HG03520 (cell line): ENCODE data around the gene AURKA.
"Not testable (repeated sequence)": the region's sequence is repeated elsewhere in the genome, so short reads cannot be mapped to it uniquely, and the experiment has no call there.

ENCODE experiments used
- ATAC-seq: cut with Tn5 transposase; IDR thresholded peaks from one replicate; pipeline ENCODE4 v1.9.1; 2021; ENCODE audit warnings: mild to moderate bottlenecking, moderate library complexity; ENCODE audit not compliant: unreplicated experiment

The AURKA gene

DNA sequence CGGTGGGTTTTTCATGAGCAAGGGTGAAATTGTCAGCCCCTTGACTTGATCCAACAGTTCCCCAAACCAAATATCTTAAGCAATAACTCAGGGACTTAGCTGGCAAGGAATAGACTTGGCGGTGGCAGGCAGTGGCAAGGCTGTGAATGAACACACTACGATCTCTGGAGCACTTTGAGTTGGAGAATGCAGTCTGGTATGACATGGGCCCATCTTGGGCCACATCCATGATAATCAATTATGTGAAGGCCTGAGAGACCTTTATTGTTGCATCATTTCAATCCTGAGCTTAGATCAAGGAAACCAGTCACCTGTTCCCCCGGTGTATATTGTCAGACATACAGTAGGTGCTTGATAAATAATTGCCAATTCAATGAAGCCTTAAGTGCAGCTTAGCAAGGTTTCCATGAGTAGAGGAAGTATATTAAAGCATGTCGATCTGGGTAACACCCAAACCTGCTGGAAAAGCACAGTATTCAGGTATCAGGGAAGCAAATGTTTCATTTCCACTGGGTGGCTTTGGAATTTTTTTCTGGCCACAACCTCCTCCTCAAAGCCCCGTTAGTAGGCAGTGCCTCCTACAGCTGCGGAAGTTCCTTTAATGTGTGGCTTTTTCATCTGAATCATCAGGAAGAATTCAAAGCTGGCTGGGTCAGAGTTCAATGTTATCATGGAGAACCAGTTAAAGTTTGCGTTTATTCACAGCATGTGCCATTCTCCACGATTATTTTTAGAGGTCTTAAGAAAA lies 30.2 kb upstream of the AURKA start:
- ATAC-seq = no peak

DNA sequence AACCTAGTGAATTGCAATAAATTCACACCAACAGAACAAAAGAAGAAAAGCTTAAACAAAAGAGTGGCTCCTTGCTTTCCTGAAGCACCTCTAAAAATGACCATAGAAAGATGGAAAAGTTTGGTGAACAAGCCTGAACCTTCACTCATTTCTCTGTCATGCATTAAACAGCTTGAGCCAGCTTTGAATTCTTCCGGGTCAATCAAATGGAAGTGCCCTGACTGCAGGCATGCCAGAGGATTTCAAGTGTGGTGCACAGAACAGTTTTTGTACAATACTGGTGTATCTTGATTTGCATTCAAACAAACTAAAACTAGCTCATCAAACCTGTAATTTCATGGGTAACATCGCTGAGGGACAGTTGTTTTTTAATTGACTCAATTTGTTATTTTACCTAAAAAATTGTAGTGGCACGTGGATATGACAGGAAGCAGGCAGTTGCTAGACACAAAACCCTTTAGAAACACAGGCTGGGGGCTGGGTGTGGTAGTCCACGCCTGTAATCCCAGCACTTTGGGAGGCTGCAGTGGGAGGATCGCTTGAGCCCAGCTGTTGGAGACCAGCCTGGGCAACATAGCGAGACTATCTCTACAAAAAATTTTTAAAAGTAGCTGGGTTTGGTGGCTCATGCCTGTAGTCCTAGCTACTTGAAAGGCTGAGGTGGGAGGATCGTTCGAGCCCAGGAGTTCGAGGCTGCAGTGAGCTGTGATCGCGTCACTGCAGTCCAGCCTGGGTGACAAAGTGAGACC lies 29.1 kb upstream of the AURKA start:
- ATAC-seq = no peak

DNA sequence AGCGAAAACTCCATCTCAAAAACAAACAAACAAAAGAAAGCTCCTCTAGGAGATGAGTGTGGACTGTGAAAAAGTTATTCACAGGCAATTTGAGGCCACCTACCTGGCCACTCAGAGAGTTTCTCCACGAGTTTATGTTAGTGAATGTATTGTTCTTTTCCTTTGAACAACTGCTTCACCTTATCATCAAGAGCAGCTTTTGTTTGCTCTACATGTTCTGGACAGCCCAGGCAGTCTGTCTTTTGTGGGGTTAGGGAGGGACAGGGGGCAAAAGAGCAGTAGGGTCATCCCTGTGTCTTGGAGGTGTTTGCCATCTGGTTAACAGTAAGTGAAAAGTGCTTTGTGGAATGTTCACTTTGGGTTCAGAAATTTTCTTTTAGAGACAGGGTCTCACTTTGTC lies 28.0 kb upstream of the AURKA start:
- ATAC-seq = no peak

DNA sequence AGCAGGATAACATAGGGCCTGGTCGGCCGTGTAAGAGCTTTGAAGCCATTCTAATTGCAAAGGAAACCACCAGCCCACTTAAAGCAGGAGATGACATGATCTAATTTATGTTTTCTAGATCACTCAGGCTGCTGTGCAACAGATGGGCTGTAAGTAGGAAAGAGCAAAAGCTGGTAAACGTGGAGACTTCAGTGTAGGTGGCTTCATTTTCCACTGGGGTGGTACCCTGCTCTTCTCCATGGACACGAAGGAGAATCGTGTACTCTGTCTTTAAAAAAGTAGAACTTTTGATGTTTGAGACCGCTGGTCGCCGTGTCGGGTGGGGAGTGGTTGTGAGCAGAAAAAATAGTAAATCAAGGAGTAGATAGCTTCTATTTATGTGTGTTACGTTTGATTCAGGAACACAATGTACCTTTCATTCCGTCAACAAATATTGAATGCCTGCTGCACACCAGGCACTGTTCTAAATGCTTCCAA lies 26.4 kb upstream of the AURKA start:
- ATAC-seq = no peak

DNA sequence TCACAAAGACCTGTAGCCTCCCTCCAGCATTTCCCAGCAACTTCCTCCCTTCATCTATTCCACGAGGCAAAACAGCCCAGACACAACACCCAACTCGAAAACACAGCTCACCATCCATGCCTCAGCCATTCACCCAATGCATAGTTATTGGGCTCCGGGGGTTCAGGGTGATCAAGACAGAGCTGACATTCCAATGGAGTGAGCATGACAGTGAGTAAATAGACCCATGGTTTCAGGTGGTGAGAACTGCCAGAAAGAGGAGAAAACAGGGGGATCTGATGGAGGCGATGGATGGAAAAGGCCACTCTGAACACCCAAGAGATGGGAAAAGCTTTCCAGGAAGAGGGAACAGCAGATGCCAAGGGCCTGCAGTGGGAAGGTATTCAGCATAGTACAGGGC lies 25.9 kb upstream of the AURKA start:
- no peak for ATAC-seq

DNA sequence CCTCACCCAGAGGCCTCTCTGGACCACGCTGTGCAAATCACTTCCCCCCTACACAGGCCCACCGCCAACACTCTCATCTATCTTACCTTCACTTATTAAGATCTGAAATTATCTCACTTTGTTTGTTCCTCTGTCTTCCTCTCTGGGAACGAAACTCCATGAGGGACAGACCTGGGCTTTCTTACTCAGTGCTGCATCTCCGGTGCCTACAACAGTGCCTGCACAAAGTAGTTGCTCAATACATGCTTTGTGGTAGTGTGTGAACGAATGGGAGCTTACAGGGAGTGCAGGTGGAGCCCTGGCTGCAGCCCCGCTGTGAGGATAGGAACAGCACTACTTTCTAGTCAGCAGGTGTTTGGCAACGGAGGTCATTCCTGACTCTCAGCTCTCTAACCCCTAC lies 25.4 kb upstream of the AURKA start:
- no peak for ATAC-seq

DNA sequence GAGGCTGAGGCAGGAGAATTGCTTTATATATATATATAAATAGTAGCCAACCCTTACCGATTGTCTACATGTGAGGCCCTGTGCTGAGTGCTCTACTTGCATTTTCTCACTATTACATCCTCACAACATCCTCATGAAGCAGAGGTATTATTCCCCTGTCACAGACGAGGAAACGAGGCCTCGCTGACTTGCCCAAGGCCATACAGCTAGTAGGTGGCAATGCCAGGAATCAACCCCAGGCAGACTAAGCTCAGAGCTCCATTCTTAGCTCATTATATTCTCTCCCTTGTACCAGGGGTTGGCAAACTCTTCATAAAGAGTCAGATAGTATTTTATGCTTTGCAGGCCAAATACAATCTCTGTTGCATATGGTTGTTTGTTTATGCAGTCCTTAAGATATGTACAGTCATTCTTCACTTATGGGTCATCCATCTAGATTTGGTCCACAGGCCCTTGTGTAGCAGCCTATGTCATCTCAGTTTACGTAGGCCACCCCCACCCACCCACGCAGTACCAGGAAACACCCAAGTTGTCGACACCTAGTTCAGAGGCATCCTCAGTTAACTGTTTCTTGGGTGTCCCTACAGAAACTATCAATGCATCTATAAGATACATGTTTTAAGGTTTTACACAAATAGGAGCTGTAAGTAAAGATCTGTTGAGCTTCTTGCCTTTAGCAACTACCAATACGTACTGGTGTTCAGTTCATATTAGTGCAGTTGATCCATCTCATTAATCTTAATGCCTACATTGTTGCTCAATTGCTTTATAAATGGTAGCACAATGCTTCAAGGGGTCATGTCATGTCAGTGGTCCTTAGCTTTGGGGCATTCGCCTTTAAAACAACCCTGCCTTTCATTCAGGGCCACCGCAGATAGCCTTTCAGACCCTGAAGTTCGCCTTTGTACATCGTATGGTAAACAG lies 23.1 kb upstream of the AURKA start:
- ATAC-seq = no peak

DNA sequence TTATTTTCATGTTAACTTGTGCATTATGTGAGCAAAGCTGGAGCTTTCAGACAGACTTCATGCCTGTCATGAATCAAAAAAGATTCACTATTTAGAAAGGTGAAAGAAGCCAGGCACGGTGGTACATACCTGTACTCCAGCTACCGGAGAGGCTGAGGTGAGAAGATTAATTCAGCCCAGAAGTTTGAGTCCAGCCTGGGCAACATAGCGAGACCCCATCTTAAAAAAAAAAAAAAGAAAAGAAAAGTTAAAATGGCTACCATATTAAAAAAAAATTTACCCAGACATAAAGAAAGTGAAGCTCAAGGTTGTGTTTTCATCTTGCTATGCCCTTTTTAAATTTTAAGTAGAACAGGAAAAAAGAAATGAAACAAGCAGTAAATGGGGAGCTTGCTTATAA lies 20.9 kb upstream of the AURKA start:
- ATAC-seq = no peak

DNA sequence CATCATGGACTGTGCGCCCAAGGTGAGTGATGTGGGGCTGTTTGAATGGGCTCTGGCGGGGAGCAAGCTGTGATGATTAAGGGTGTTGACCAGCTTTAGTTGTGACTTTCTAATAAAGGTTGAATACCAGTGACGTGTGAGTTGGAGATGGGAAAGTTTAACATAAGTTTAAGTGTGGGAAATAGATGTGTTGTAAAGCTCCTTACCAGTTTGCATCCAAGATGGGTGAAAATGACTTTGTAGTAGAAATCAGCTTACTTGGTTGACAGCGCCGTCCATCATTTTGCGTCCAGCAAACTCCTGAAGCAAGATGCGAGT lies 20.4 kb upstream of the AURKA start:
- no peak for ATAC-seq

DNA sequence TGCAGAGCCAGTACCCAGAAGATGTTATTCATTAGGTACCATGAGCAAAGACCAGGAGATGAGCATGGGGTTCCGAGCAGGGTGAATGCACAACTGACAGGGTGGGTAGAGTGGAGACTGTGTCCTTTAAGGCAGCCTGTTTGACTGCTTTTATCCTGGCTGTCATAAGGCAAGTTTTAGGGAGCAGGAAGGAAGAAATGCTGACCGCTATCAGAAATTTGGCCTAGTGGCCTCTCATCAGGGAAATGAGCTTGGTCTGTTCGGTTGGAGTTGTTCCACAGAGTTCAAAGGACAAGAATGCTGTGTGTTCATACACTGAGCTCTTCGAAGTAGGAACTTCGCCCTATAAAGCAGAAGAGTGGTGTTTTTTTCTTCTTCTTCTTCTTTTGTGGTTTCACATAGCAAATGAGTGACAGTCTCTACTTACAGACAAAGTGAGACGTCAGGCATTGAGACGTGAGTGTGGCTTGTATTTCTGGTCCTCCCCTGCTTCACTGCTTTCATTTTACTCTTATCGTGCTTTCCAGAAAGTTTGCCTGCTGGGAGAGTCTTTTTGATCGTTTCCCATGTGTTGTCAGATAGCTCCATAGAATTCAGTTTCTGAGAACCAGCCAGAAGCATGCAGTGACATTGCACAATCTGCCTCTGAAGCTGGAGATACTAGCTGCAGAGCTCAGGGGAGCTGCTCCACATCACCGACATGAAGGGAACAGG lies 19.9 kb upstream of the AURKA start, which contains the start of gene CASS4:
Gene CASS4 (plus strand): TSS at position 502 of the 714 bp plus-strand sequence. CDS start 199 bp downstream, at position 701.
- ATAC-seq = no peak

DNA sequence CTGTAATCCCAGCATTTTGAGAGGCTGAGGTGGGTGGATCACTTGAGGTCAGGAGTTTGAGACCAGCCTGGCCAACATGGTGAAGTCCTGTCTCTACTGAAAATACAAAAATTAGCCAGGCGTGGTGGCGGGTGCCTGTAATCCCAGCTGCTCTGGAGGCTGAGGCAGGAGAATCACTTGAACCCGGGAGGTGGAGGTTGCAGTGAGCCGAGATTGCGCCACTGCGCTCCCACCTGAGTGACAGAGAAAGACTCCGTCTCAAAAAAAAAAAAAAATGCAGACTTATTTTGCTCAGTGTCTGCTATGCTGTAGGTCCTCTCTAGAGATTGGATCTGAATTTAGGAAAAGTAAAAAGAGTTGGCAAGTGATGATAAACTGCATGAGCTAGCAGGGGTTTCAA lies 19.3 kb upstream of the AURKA start:
- not testable (repeated sequence) for ATAC-seq

DNA sequence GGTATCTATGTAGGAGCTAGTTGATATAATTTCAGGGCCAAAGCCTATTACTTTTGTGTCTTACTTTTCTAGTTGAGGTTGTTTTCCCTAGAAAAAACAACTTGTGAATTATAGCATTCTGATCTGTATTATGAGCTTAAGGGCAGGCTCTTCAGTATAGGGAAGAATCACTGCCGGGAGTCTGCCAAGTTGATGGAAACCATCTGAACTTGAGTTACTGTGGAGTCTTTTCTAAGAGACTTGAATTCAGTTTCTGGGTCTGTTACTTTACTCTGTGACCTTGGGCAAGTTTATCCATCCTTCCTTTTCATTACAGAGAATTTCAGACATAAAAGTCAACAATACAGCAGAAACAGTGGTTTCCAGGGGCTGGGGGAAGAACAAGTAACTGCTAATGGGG lies 17.9 kb upstream of the AURKA start:
- no peak for ATAC-seq

DNA sequence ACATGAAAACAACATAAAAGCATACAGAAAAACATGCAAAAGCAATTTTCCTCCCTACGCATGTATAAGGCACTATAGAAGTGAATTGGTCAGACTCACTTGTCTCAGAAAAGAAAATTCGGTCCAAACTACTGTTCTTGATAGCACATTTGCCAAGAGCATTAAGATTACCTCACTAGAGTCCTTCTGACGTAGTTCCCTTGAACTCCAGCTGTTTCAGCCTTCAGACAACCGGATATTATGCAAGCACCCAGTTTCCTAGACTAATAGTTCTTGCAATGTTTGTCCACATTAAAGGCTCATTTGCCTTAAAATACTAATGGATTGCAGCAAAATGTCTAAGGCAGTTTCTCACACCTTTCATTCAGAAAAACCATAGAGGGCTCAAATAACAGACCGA lies 17.5 kb upstream of the AURKA start:
- no peak for ATAC-seq

DNA sequence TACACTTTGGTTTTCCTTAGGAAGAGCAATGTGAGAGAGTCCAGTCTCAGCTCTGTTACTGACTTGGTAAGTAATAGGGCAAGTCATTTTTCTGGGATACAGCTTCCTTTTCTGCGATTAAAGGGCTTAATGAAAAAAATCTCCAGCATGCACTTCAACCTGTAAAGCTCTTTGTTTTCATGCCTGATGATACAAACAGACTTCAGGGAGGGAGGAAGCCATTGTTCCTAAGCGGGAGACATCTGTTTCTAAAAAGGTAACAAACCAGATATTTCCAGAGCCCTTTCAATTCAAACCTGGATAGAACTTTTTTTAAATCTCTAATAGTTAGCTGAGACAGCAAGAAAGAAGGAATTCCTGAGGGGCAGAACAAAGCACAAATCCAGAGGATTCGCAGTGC lies 14.9 kb upstream of the AURKA start:
- ATAC-seq = no peak

DNA sequence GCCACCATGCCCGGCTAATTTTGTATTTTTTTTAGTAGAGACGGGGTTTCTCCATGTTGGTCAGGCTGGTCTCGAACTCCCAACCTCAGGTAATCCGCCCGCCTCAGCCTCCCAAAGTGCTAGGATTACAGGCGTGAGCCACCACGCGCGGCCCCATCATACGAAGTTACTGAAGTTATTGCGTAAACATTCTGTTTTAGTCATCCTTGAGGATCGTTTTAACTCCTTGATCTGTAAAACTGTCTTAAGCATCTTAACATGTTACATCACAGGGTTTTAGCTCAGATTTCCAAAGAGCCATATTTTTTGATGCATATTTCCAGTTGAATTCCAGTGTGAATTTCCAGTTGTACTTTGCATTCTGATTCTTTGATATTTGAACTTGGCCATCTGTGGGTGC lies 13.3 kb upstream of the AURKA start:
- ATAC-seq = not testable (repeated sequence)

DNA sequence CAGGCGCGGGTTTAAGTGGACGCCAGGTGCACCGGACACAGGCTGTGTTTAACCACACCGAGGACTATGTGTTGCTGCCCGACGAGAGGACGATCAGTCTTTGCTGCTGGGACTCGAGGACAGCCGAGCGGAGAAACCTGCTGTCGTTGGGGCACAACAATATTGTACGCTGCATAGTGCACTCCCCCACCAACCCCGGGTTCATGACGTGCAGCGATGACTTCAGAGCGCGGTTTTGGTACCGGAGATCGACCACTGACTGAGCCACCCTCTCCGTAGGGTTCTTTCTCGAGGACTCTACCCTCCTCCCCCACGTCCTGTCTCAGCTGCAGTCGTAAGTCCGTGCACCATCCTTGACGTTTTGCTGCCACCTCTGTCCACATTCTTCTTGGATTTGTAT lies 11.4 kb upstream of the AURKA start:
- ATAC-seq = no peak

DNA sequence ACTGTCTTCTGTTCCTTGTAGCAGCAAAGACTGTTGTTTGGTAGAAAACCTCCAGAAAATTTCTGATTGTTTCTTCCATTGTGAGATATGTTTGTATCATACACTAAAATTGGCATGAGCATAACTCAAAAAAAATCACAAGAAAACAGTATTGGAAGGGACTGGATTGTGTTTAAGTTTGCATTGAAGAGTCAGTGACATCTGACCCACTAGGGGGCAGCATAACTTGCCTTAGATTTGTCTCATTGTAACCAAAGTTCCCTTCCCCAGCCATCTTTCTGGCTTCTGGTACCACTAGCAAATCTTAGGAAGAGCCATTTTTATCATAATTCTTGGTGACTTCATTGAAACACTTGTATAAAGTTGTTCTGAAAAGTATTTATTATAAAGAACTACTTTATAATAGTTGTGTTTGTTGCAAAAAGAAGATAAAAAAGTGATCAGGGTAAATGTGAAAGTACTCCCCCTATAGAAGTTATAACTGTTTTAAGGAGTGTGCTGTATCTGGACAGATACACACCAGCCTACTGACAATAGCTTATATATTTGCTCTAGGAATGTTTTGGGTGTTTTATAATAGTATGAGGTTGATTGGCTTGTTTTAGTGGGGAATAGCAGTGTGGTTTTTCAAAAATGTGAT lies 8.1 kb upstream of the AURKA start:
- ATAC-seq = no peak

DNA sequence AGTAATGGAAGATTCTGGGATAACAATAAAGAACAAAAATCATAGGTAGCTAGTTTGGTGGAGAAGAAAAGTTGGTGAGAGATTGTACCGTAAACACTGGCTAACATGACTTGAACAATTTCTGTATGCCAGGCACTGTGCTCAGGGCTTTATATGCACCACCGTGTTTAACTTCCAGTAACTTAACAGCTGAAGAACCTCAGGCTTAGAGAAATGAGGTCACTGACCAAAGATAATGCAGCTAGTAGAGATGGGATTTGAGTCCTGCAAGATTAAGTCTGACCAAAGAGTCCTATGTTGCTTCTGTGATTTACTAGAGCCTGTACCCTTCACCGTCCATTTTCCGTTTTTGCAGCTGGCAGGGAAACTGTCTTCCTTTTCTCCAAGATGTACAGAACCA lies 3.2 kb upstream of the AURKA start:
- ATAC-seq = no peak

DNA sequence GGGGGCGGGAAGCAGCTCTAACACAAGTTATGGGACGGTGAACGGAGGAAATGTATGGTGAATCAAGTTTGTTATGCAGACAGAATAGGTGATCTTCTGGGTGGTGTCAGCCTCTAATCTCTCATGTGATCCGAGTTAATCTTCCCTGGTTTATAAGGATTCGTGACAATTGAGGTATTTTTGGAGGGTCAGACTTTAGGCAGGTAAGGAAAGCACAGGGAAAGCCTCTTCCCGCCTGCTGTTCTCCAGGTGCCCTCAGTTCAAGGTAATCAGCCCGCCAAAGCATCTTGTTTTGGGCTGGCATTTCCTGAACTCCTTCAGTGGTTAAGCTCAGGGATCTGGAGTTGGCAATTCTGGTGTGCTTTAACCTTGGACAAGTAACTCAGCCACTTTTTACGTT lies 1.6 kb upstream of the AURKA start:
- no peak for ATAC-seq

DNA sequence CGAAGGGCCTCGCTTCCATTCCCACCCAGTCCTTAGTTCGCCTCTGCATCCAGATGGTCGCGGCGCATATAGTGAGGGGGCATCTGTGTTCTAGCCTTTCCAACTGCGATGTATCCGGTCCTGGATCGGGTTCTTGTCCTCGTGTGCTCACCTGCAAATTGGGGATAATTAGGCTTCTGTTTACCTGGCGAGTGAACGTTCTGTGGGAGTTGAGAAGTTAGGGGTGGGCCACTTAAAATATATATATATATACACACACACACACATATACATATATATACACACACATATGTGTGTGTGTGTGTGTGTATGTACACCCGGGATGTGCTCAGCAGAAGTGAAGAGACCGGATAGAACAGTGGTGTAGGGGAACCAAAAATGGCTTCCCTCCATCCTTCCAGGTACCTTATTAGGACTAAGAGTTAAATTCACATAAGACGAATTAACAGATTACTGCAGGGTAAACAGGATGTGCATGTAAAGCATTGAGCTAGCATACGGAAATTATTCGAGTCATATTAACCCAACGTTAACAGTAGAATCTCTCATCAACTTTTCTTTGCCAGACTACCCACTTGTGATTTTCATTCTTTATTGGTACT lies 967 bp upstream of the AURKA start:
- ATAC-seq = no peak
